Ammon's horn (tissue), 1 donor: ENCODE measurements around the gene SESN2.

Experiments
- DNase-seq: peaks from one replicate; pipeline ENCODE4 v3.0.0-alpha.2; 2016; ENCODE audit warnings: low spot score

Gene SESN2

GRCh38 chr1:28329395-28330153, 70.3 kb downstream of the SESN2 start:
- DNase-seq: no peak
